GM18858 (cell line): ENCODE data around the gene TRPM2.
"Not testable (repeated sequence)": the region's sequence is repeated elsewhere in the genome, so short reads cannot be mapped to it uniquely, and the experiment has no call there.

Experiments
- ATAC-seq: cut with Tn5 transposase; IDR thresholded peaks from one replicate; pipeline ENCODE4 v1.9.1; 2021; ENCODE audit not compliant: unreplicated experiment

The TRPM2 gene

DNA sequence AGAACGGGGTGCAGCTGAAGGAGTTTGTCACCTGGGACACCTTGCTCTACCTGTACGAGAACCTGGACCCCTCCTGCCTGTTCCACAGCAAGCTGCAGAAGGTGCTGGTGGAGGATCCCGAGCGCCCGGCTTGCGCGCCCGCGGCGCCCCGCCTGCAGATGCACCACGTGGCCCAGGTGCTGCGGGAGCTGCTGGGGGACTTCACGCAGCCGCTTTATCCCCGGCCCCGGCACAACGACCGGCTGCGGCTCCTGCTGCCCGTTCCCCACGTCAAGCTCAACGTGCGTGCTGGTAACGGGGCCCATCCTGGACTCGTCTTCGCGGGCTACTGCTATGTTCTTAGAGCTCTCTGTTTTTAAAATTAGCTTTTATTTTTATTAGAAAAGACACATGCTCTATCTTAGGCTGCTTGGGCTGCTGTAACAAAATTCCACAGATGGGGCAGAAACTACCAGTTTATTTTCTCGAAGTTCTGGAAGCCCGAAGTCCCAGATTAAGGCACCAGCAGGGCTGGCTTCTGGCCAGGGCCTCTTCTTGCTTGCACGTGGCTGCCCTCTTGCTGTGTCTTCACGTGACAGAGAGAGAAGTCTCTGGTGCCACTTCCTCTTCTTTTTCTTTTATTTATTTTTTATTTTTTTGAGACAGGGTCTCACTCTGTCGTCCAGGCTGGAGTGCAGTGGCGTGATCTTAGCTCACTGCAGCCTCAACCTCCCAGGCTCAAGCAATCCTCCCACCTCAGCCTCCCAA, 38.1 kb downstream of the TRPM2 start:
- ATAC-seq = no peak

DNA sequence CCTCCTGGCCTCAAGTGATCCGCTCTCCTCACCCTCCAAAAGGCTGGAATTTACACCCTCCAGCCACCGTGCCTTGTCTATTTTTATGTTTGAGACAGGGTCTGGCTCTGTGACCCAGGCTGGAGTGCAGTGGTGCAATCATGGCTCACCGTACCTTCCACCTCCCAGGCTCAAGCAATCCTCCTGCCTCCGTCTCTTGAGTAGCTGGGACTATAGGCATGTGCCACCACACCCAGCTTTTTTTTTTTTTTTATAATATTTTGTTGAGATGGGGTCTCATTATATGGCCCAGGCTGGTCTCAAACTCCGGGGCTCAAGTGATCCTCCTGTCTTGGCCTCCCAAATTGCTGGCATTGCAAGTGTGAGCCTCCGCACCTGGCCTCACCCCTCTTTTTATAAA, 38.8 kb downstream of the TRPM2 start:
- ATAC-seq = no peak

DNA sequence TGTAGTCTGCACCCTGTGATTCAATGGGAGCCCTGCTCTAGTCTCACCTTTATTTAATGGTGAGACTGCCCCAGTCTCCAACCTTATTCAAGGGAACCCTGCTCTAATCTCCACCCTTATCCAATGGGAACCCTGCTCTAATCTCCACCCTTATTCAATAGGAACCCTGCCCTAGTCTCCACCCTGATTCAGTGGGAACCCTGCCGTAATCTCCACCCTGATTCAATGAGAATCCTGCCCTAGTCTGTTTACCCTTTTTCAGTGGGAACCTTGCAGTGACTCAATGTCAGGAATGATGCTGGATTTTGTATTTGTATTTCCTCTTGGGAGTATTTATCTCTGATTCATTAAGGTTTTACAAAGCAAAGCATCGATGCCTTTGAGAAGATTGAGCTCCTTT, 39.5 kb downstream of the TRPM2 start:
- no peak for ATAC-seq

DNA sequence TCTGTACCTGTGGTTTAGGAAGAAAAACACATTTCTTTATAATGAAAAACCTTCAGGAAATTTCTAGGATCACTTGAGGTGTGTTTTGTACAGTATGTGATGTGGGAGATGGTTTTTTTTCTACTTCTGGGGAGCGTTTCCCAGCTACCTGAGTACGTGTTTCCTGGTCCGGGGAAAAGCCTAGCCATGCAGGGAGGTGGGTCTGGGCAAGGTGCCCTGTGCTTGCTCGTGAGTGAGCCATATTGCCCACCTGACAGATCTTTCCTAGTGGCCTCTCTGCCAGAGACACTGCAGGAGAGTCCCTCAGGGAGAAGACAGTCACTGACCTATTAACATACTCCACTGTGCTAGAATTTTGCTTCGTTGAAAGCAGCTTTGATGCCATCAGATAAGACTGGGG, 41.3 kb downstream of the TRPM2 start:
- no peak for ATAC-seq

DNA sequence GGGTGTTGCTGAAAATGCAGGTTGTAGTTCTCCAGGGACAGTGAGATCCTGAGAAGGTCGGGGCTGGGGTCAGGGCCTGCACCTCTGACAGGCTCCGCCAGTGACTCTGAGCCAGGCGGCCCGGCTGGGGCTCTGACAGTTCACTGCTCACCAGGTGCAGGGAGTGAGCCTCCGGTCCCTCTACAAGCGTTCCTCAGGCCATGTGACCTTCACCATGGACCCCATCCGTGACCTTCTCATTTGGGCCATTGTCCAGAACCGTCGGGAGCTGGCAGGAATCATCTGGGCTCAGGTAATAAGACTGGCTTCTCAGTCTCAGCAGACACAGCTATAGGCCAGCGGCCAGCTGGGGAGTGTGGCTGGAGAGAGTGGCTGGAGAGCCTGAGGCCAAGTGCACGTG, 41.8 kb downstream of the TRPM2 start:
- no peak for ATAC-seq

DNA sequence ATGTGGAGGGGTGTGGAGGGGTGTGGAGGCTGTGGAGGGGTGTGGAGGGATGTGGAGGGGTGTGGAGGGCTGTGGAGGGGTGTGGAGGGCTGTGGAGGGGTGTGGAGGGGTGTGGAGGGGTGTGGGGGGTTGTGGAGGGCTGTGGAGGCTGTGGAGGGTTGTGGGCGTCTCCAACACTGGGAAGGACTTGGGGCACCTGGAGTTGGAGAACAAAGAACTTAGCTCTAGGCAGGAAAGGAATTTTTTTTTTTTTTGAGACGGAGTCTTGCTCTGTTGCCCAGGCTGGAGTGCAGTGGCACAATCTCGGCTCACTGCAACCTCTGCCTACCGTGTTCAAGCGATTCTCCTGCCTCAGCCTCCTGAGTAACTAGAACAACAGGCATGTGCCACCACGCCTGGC, 43.4 kb downstream of the TRPM2 start:
- not testable (repeated sequence) for ATAC-seq

DNA sequence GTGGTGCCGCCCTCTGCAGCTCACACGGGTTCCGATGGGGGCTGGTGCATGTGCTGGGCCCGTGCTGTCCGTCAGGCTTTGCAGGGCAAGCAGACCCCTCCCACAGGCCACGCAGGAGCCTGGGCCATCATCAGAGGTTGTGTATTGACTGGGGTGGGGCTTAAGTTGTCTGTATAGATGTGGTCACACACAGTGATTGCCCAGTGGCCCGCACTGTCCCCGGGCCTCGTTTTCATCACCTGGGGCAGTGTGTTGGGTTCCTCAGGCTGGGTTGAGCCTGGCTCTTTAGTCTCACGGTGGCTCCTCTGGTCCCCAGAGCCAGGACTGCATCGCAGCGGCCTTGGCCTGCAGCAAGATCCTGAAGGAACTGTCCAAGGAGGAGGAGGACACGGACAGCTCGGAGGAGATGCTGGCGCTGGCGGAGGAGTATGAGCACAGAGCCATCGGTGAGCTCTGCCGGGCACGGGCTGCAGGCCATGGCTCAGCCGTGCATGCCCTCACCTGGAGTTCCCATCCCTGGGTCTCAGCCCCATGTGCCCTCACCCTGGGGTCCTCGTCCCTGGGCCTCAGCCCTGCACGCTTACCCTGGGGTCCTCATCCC, 44.1 kb downstream of the TRPM2 start:
- ATAC-seq = no peak

DNA sequence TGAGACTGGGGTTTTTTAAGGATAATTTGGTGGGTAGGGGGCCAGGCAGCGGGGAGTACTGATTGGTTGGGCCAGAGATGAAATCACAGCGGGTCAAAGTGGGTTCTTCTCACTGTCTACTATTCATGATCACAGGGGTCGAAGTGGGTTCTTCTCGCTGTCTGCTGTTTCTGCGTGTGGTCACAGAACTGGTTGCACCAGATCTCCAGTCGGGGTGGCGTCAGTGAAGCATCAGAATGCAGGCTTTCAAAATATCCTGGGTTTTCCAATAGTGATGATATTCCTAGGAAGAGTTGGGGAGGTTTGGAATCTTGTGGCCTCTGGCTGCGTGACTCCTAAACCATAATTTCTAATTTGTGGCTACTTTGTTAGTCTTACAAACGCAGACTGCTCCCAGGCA, 45.1 kb downstream of the TRPM2 start:
- no peak for ATAC-seq

DNA sequence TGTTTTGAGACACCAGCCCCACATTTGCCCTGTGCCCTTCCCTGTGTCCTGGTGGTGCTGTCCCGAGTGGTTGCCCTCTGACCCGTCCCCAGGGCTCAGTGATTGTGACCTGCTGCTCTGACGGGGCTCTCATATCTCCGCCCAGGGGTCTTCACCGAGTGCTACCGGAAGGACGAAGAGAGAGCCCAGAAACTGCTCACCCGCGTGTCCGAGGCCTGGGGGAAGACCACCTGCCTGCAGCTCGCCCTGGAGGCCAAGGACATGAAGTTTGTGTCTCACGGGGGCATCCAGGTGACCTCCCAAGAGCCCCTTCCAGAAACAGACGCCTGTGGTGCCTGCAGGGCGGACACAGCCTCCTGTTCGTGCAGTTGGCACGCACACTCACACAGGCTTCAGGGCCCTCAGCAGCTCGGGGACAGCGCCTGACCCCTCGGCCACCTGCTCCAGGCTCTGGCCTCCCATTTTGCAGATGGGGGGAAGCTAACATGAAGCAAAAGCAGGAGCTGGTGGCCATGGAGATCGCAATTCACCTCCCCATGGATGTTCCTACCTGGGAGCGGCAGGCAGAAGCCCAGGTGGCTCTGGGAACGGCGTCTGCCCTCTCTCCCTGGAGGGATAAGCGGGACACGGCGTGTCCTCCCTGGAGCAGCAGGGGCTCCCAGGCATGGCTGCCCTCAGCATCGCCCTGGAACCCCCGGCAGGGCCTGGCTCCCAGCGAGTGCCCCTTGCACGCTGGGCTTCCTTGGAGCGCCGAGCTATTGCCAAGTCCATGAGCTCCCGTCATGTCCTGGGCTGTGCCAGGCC, 45.9 kb downstream of the TRPM2 start:
- no peak for ATAC-seq

DNA sequence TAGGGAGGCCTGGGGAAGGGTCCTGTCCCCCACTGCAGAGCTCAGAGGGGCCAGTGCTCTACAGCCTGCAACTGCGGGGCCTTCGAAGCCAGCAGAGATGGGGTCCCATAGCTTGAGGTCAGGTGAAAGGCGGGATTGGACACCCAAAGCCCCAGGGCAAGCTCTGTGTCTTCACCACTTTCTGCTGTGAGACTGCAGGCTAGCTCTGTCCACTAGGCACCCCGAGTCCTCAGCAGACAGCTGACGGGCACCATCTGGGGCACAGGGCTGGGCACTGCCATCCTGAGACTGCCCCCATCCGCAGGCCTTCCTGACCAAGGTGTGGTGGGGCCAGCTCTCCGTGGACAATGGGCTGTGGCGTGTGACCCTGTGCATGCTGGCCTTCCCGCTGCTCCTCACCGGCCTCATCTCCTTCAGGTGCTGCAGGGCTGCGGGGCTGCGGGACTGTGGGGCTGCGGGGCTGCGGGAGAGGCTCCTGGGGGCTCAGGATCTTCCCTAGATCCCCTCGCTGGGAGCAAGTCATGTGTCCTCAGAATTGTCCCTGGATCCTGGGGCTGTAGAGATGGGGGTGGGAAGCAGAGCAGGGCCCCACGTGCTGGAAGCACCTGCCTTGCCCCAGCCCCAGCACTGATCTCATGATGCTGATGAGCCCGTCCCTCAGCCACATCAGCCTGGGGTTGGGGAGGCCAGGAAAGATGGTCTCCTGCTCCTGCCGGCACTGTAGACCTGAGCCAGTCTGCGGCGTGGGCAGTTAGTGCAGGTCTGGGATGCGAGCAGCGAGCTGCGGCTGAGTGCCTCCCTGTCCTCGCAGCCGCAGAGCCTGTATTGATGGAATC, 46.8 kb downstream of the TRPM2 start:
- no peak for ATAC-seq

DNA sequence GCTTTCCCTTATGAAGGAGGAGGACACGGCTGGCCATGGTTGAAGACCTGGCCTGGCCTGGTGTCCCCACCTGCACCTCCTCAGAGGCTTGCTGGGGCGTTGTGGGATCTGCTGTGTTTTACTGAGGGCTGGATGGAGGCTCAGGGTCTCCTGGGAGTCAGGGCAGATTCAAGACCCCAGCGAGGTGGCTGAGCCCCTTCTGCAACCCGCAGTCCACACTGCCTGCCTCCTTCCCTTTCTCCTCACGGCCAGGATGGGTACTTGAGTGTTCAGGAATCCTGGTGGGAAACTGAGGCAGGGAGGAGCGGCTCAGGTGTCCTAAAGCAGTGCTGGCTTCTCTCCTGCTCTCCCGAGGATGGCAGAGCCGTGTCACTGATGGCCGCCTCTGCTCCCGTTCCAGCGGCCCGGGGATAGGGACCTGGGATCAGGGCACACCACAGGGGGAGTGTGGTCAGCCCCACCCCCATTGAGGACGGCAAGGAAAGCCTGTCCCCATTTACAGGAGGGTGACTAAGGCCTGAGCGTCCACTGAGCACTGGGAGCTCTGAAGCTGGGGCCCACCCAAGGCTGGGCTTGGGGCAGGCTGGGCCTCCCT, 47.5 kb downstream of the TRPM2 start:
- no peak for ATAC-seq

DNA sequence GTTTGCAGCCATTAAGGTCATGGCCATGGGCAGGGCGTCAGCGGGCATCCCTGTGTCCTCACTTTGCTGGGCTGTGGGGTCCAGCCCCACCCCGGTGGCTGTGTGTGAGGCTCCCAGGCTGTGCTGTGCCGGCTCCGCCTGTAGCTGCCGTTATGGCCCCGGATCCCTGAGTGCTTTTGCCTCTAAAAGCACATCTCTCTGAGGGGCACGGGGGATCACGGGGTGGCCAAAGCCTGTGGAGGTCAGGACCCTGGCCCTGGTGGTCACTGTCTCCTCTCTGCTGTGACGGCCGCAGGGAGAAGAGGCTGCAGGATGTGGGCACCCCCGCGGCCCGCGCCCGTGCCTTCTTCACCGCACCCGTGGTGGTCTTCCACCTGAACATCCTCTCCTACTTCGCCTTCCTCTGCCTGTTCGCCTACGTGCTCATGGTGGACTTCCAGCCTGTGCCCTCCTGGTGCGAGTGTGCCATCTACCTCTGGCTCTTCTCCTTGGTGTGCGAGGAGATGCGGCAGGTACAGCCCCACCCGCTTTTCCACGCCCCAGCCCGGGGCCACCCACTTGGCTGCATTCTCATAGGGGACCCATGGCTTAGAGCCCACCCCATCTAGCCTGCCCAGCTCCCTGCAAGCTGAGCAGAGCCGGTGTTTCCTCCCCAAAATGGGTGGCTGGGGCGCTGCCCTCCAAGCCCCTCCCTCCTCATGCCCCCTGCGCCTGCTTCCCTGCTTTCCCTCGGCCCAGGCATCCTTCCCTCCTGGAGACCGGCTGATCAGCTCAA, 48.2 kb downstream of the TRPM2 start:
- no peak for ATAC-seq

DNA sequence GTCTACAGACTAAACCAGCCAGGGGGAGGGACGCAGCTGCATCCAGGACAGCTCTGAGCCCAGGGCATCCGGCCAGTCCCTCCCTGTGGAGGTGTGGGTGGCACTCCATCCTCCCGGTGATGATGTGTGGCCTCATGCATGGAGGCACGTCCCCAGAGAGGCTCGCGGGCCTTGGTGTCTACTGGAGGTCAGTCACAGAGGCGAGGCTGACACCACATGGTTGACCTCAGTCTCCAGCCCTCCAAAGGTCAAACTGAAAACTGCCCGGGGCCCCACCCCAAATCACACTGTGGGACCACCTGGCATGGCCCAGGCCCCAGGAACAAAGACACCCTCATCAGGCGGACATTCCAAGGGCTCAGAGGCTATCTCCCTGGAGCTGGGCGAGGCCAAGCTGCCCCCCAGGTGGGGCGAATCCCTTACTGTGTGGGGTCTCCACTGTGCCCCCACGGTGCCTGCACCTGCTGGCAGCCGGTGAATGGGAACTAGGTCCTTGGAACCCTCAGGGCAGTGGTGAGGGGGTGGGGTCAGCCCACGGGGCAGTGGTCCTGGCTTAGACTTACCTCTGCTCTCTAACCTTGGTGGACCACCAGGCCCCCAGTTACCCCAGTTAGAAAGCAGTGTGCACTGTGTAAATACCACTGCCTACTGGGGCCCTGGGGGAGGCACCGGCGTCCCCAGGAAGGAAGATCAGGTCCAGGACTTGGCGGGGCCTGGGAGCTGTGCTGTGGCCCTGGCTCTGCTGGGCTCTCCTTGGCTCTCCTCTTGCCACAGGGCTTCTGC, 49.1 kb downstream of the TRPM2 start:
- no peak for ATAC-seq

DNA sequence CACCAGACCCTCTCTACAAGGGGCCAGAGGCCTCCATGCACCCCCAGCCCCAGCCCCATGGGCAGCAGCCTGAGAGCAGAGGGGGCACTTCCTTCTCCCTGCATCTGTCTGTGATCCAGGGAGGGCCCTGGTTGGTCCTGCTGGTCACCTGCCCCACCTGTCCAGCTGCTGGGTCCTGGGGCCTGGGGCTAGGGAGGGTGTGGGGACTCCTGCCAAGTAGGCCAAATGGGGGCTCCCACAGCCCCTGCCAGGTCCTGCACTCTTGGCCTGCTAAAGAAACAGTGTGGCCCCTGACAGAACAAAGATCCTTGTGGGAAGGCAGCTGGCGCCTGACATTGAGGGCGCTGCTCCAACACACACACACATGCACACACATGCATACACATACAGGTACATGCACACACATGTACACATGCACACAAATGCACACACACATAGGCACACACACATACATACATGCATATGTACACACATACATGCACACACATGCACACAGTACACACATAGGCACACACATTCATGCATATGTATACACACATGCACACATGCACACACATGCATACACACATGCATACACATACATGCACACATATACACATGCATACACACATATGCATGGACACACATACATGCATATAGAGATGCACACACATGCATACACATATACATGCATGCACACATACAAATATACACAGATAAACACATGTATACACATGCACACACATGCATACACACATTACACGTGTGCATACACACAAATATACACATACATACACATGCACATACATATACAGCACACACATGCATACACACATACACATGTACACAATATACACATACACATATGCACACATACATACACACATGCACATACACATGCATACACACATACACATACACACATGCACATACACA, 49.9 kb downstream of the TRPM2 start:
- no peak for ATAC-seq

DNA sequence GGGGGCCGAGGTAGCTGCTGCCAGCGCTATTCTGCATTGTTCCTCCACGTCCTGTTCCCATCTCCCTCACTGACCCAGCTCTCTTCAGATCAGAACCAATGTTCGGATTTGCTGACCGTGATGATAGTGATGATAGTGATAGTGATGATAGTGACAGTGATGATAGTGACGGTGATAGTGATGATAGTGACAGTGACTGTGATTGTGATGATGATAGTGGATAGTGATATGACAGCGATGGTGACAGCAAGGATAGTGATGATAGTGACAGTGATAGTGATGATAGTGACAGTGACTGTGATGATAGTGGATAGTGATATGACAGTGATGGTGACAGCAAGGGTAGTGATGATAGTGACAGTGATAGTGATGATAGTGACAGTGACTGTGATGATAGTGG, 51.1 kb downstream of the TRPM2 start:
- not testable (repeated sequence) for ATAC-seq

DNA sequence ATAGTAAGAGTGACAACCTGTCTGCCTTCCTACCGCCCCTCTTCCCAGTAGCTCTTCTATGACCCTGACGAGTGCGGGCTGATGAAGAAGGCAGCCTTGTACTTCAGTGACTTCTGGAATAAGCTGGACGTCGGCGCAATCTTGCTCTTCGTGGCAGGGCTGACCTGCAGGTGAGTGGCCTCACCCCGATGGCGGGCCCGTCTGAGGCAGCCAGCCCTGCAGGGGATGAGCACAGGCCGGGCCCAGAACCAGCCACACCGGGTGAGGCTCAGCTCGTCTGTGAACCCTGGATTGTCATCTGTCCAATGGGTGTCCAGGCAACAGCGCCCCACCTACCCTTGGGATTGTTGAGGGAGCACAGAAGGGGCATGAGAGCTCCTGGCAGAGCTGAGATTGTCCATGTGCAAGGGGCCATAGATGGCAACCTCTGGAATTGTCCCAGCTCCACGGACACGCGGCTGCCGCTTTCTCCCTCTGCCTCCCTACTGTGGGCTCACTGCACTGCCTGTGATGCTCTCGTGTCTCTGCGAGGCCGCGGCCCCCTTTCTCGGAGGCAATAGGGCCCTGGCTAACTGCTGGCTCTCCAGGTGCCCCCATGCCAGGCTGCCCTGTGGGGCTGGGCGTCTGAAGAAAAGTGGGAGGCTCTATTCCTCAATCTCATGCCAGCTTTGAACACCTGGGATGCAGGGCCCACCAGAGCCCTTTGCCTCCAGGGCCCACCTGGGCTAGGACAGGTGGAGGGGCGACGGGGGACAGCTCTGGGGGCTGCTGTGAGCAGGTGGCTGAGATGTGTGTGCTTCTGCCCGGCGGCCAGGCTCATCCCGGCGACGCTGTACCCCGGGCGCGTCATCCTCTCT, 51.9 kb downstream of the TRPM2 start:
- no peak for ATAC-seq
